Stimulated activated CD4-positive, alpha-beta T cell treated with anti-CD3 and anti-CD28 coated beads, Interleukin-12 subunit alpha, Interleukin-12 subunit beta, amount 100 ng/mL, for 4 hours (primary cell): ENCODE results near the gene TIGD6.
"Not testable (repeated sequence)": the region's sequence is repeated elsewhere in the genome, so short reads cannot be mapped to it uniquely, and the experiment has no call there.

Experiments
- DNase-seq: peaks from one replicate; pipeline ENCODE4 v3.0.0-alpha.2; 2020

Gene TIGD6

GRCh38 chr5:150000256-150000989 is at the start of gene TIGD6, which contains the start of gene HMGXB3:
TSS of gene TIGD6 (minus strand) at chr5:150000654. CDS start at chr5:149996348, 4,306 bp downstream.
TSS of gene HMGXB3 (plus strand) at chr5:150000739. CDS start at chr5:150004853, 4,114 bp downstream.
- peak; percentile 86 for DNase-seq

- no peak for DNase-seq
Observed at GRCh38 chr5:150046031-150046430, 45.6 kb upstream of the TIGD6 start.

- no peak for DNase-seq
Observed at GRCh38 chr5:150045549-150045948, 45.1 kb upstream of the TIGD6 start.

GRCh38 chr5:150044712-150045111 is 44.3 kb upstream of the TIGD6 start:
- DNase-seq, result no peak

- DNase-seq, result no peak
Observed at GRCh38 chr5:150044329-150044681, 43.9 kb upstream of the TIGD6 start.

- DNase-seq, result no peak
Observed at GRCh38 chr5:150043657-150044328, 43.3 kb upstream of the TIGD6 start.

- no peak for DNase-seq
Observed at GRCh38 chr5:150042459-150042858, 42.0 kb upstream of the TIGD6 start.

- no peak for DNase-seq
Observed at GRCh38 chr5:150038547-150038946, 38.1 kb upstream of the TIGD6 start.

- DNase-seq, result no peak
Observed at GRCh38 chr5:150036513-150036912, 36.1 kb upstream of the TIGD6 start.

- no peak for DNase-seq
Observed at GRCh38 chr5:150035139-150035895, 34.9 kb upstream of the TIGD6 start.

GRCh38 chr5:150034662-150035061 is 34.2 kb upstream of the TIGD6 start:
- no peak for DNase-seq

GRCh38 chr5:150033334-150033733 is 32.9 kb upstream of the TIGD6 start:
- no peak for DNase-seq

- DNase-seq, result not testable (repeated sequence)
Observed at GRCh38 chr5:150028047-150028446, 27.6 kb upstream of the TIGD6 start.

- no peak for DNase-seq
Observed at GRCh38 chr5:150026682-150027172, 26.3 kb upstream of the TIGD6 start.

GRCh38 chr5:150024346-150024984 is 24.0 kb upstream of the TIGD6 start:
- DNase-seq, result no peak

- DNase-seq, result no peak
Observed at GRCh38 chr5:150023136-150023535, 22.7 kb upstream of the TIGD6 start.

- no peak for DNase-seq
Observed at GRCh38 chr5:150022681-150023080, 22.2 kb upstream of the TIGD6 start.

GRCh38 chr5:150022158-150022531 is 21.7 kb upstream of the TIGD6 start:
- DNase-seq, result no peak

GRCh38 chr5:150021491-150022157 is 21.2 kb upstream of the TIGD6 start:
- no peak for DNase-seq

GRCh38 chr5:150020249-150020648 is 19.8 kb upstream of the TIGD6 start:
- DNase-seq, result no peak

GRCh38 chr5:150017226-150018005 is 17.0 kb upstream of the TIGD6 start:
- no peak for DNase-seq

GRCh38 chr5:150016537-150016936 is 16.1 kb upstream of the TIGD6 start:
- no peak for DNase-seq
